Stomach smooth muscle (tissue), 2 donors: ENCODE data around the gene GOLGB1.

ENCODE experiments used
- H3K27ac ChIP-seq: one replicate; pipeline ENCODE4 v1.7.0; 2013; ENCODE audit warnings: mild to moderate bottlenecking, low read length, inconsistent platforms
- H3K27me3 ChIP-seq, 2 donors: one replicate each; pipeline ENCODE4 v1.7.0; 2013; ENCODE audit warnings: low read length in 2 of 2; ENCODE audit not compliant: insufficient read depth in 2 of 2, control insufficient read depth in 1 of 2
- H3K36me3 ChIP-seq, 2 donors: one replicate each; pipeline ENCODE4 v1.7.0; 2013; ENCODE audit warnings: low read length in 2 of 2; ENCODE audit not compliant: control insufficient read depth in 2 of 2, insufficient read depth in 2 of 2
- H3K4me1 ChIP-seq: one replicate; pipeline ENCODE4 v1.7.0; 2013; ENCODE audit warnings: low read length; ENCODE audit not compliant: control insufficient read depth, insufficient read depth
- H3K4me3 ChIP-seq, 2 donors: one replicate each; pipeline ENCODE4 v1.7.0; 2013; ENCODE audit warnings: low read length in 2 of 2
- H3K9ac ChIP-seq, 2 donors: one replicate each; pipeline ENCODE4 v1.7.0; 2013; ENCODE audit warnings: low read length in 2 of 2, mild to moderate bottlenecking in 1 of 2
- H3K9me3 ChIP-seq, 2 donors: one replicate each; pipeline ENCODE4 v1.7.0; 2013; ENCODE audit warnings: low read length in 2 of 2; ENCODE audit not compliant: control insufficient read depth in 2 of 2
- donor health status: healthy.
- donor health status: Pancreatic carcinoma.

Gene GOLGB1

DNA sequence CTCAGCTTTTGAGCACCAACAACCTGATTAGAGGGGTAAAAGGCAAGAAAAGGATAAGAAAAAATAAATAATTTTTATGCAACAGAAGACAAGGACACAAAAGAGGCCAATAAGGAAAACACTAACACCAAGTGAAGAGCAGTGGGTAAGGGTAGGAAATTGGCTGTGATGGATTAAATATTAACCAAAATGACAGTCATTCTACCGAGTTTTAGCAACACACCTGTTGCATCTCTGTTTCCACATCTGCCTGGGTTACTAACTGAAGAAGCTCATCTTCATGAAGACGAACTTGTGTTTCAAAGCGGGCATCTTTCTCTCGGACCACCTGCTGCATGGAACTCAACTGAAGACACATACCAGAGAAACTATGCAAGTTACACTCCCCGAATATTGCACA is 30.1 kb downstream of the GOLGB1 start:
- no peak overlapping the region for H3K4me3 ChIP-seq
- H3K27ac ChIP-seq: no peak overlapping the region
- no peaks in the 10 kb centered on the region for H3K27me3 ChIP-seq
- H3K9ac ChIP-seq: no peak overlapping the region
- H3K4me1 ChIP-seq: no peaks in the 10 kb centered on the region
- H3K36me3 ChIP-seq: peaks cover 45 to 59% of the 10 kb centered on the region in 2 donors
- no peaks in the 10 kb centered on the region for H3K9me3 ChIP-seq

DNA sequence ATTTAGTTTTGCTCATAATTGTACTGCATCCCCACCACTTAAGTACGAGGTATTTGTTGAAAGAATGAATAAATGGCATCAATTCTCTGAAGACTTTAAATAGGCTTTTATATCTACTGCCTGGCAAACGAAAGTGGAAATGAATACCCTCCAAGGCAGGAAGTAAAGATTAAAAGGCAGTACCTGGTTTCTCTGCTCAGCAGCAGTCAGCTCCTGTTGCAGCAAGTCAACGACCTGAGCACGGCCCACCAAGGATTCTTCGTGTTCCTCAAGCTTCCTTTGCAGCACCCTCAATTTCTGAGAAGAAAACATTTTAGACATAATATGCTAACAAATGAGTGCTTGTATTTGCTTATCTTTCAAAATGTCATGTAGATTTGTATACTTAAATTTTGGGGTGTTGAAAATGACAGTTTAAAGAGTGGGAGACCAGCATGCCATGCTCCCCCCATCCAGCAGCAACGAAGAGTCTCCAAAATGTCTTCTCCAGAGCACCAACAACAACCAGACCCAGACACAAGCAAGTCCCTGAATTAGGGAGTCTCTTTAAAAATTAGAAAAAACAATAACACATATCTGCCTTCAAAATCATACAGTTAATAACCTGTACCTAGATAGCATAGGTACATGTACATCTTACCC is 31.2 kb downstream of the GOLGB1 start:
- Histone ChIP-seq H3K36me3 (peaks cover 49 to 58% of the 10 kb centered on the region in 2 donors), H3K4me1 (no peaks in the 10 kb centered on the region), H3K27me3 (no peaks in the 10 kb centered on the region), H3K4me3 (no peak overlapping the region), H3K9ac (no peak overlapping the region), H3K27ac (no peak overlapping the region), H3K9me3 (no peaks in the 10 kb centered on the region)

DNA sequence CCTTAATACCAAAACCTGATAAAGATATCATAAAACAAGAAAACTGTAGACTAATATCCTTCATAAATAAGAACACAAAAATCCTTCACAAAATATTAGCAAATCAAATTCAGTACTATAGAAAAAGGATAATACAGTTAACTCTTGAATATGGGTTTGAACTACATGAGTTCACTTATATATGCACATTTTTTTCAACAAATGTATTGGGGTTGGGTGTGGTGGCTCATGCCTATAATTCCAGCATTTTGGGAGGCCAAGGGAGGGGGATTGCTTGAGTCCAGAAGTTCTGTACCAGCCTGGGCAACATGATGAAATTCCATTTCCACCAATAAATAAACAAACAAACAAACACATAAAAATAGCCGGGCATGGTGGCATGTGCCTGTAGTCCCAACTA is 39.2 kb downstream of the GOLGB1 start:
- Histone ChIP-seq H3K9ac (no peak overlapping the region), H3K9me3 (no peaks in the 10 kb centered on the region), H3K27me3 (no peaks in the 10 kb centered on the region), H3K4me1 (no peaks in the 10 kb centered on the region), H3K27ac (no peak overlapping the region), H3K36me3 (peaks cover 10% of the 10 kb centered on the region in 2 donors), H3K4me3 (no peak overlapping the region)

DNA sequence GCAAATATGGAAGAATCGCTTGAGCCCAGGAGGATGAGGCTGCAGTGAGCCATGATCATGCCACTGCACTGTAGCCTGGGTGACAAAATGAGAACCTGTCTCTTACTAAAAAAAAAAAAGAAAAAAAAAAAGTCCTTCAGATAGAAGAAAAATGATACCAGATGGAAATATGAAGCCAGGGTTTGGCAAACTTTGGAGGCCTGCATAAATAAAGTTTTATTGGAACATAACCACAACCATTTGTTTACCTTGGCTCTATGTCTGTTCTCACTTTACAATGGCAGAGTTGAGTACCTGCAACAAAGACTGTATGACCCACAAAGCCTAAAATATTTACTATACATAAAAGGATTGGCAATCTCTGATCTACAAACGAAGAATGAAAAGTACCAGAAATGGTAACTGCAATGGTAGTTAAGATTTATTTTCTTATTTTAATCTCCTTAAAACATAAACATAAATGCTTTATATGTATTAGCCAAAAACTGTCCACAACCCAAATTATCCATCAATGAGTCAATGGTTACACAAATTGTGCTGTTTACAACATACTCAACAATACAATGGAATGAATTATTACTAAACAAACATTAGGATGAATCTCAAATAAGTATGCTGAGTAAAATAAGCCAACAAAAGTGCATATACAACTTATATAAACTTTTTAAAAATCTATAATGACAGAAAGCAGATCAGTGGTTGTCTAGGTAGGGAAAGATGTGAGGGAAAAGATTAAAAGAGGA is 41.8 kb downstream of the GOLGB1 start:
- Histone ChIP-seq H3K27ac (no peak overlapping the region), H3K4me1 (no peaks in the 10 kb centered on the region), H3K9me3 (no peaks in the 10 kb centered on the region), H3K4me3 (no peak overlapping the region), H3K9ac (no peak overlapping the region), H3K27me3 (no peaks in the 10 kb centered on the region), H3K36me3 (peaks cover 2 to 4% of the 10 kb centered on the region in 2 donors)

DNA sequence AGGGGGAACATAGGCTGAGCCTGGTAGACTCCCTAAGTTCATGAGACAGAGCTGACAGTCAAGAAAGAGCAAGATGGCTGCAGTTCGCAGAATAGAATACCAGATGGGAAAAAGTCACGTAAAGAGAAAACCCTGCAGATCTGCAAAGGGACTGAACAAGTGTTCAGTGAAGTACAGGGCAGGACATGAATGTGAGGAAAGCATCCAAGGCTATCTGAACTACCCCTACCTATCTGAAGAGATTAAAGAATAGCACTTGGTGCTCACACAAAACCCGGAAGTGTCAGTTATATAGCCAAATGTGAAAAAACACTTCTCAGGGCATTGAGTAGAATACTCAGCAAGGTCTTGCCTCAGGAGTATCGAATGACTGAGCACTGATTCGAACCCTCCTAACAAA is 44.0 kb downstream of the GOLGB1 start:
- H3K36me3 ChIP-seq: peaks cover 4 to 15% of the 10 kb centered on the region in 2 donors

DNA sequence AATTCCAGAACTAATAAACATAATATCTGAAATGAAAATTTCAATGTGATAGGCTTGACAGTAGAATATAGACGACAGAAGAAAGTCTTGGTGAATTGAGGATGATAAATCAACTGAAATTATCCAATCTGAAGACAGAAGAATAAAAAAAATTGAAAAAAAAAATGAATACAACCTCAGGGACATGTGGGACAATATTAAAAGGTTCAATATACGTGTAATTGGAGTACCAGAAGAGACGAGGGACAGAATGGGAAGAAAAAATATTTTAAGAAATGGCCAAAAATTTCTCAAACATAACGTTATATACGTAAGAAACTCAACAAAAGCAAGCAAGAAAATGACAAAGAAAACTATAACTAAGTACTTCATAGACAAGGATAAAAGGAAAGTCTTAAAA is 45.6 kb downstream of the GOLGB1 start:
- no peaks in the 10 kb centered on the region for H3K27me3 ChIP-seq
- no peaks in the 10 kb centered on the region for H3K4me1 ChIP-seq
- H3K27ac ChIP-seq: no peak overlapping the region
- no peak overlapping the region for H3K4me3 ChIP-seq
- H3K9me3 ChIP-seq: no peaks in the 10 kb centered on the region
- H3K36me3 ChIP-seq: peaks cover 4 to 15% of the 10 kb centered on the region in 2 donors
- H3K9ac ChIP-seq: no peak overlapping the region

More for the DNA sequence above, 44.0 kb downstream of the GOLGB1 start:
- H3K27me3 ChIP-seq: no peaks in the 10 kb centered on the region
- no peak overlapping the region for H3K9ac ChIP-seq
- H3K4me3 ChIP-seq: no peak overlapping the region
- no peaks in the 10 kb centered on the region for H3K9me3 ChIP-seq
- no peaks in the 10 kb centered on the region for H3K4me1 ChIP-seq
- no peak overlapping the region for H3K27ac ChIP-seq

DNA sequence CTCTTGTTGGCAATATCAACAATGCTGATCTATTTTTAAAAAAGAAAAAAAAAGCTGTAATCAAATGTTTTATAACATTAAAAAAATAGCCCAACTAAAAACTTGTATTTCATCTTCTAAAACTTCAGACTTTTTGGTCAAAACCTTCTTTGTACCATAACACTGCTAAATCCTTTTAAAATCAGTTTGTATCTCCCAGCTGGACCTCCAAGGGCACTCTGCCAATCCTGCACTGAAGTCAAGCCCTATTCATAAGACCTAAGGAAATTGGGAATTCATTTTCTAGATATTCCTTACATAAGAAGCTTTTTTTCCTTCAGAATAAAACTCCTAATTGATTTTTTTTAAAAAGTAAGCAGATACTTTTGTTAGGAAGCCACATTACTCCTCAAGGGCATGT is 50.6 kb downstream of the GOLGB1 start:
- Histone ChIP-seq H3K4me3 (no peak overlapping the region), H3K27me3 (no peaks in the 10 kb centered on the region), H3K4me1 (no peaks in the 10 kb centered on the region), H3K9me3 (no peaks in the 10 kb centered on the region), H3K9ac (no peak overlapping the region), H3K36me3 (peaks cover 5 to 27% of the 10 kb centered on the region in 2 donors), H3K27ac (no peak overlapping the region)

DNA sequence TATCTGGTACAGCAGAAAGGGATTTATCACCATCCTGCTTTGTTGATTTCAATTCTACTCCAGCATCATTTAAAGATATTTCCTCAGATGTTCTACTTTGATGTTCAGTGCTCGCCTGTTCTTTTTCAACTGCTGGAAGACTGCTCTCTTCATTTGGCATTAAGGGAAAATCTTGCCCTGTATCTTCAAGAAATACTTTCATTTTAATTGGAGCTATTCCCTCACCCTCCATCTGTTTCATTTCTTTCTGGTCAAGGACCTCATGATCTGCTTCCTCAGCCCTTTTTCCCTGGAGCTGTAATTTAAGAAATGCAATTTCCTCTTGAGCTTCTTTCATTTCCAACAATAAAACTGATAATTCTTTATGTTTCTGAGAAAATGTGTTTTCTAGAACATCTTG is 51.1 kb downstream of the GOLGB1 start:
- Histone ChIP-seq H3K36me3 (peaks cover 5 to 27% of the 10 kb centered on the region in 2 donors), H3K27ac (no peak overlapping the region), H3K9me3 (no peaks in the 10 kb centered on the region), H3K27me3 (no peaks in the 10 kb centered on the region), H3K4me3 (no peak overlapping the region), H3K4me1 (no peaks in the 10 kb centered on the region), H3K9ac (no peak overlapping the region)

DNA sequence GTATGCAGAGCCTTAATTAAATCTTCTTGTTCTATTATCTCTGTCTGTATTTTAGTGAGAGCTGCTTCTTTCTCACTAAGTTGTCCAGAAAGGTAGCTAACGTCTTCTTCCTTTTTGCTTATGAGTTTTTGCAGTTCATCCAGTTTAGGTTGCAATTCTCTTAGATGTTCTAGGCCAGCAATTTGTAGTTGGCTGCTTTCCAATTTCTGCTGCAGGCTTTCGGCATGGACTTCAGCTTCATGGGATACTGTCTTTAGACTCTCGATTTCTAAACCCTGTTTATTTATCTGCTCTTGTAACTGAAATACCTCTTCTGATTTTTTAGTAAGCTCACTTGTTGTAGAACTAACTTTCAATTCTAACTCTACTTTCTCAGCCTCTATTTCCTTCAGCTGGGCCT is 53.4 kb downstream of the GOLGB1 start:
- Histone ChIP-seq H3K27ac (no peak overlapping the region), H3K4me3 (no peak overlapping the region), H3K27me3 (no peaks in the 10 kb centered on the region), H3K9ac (no peak overlapping the region), H3K9me3 (no peaks in the 10 kb centered on the region), H3K4me1 (no peaks in the 10 kb centered on the region), H3K36me3 (peaks cover 13 to 33% of the 10 kb centered on the region in 2 donors)

DNA sequence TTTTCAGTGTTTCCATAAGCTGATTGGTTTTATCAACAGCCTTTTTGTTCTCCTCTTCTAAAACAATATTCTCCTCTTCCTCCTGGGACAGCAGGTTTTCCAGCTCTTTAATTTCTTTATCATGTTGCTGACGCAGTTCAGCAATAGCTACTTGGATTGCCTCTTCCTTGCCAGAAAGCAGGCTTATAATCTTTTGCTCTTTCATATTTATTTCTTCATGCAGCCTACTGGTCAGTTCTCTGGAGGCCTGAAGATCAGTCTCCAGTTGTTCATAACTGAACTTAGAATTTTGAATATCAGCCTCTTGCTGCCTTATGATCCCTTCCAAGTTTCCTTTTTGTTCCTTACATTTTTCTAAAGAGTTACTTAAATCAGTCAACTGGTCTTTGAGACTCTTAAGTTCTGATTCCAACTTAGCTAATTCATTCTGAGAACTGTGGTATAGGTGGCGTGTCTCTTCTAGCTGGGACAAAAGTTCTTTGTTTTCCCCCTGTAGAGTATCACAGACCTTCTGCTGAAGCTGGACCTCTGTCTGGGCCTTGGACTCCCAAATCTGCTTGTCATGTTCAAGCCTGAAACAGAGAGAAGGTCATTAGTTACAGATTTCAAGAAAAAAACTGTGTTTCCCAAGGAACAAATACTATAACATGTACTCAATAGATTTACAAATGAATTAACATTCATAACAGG is 57.4 kb downstream of the GOLGB1 start:
- Histone ChIP-seq H3K9me3 (no peaks in the 10 kb centered on the region), H3K27ac (no peak overlapping the region), H3K36me3 (peaks cover 8 to 16% of the 10 kb centered on the region in 2 donors), H3K27me3 (no peaks in the 10 kb centered on the region), H3K4me1 (no peaks in the 10 kb centered on the region), H3K4me3 (no peak overlapping the region), H3K9ac (no peak overlapping the region)
